T-helper 17 cell (primary cell): ENCODE measurements around the gene PVR. TPM values are rescaled to one million over a fixed set of nuclear protein-coding genes. Genes with fewer than 3 reads are reported as not detected.

Experiments
- ATAC-seq: fragments of 150-1000 bp; cut with Tn5 transposase; 2 replicates; pipeline ENCODE4 v1.10.0; 2021; ENCODE audit warnings: mild to moderate bottlenecking, moderate library complexity
- DNase-seq, 3 donors: peaks; one replicate each; pipeline versions ENCODE4 v3.0.0 to v3.0.0-alpha.2; 2020 to 2021
- H3K9me3 ChIP-seq: one replicate; pipeline ENCODE4 v1.7.0; 2013; ENCODE audit warnings: low read length, mild to moderate bottlenecking; ENCODE audit not compliant: control insufficient read depth, poor library complexity, severe bottlenecking
- H3K27ac Mint-ChIP-seq: one replicate; pipeline ENCODE4 v1.8.0; 2022; ENCODE audit warnings: mild to moderate bottlenecking, moderate library complexity, mixed read lengths
- H3K27me3 Mint-ChIP-seq: one replicate; pipeline ENCODE4 v1.8.0; 2022; ENCODE audit warnings: mixed read lengths
- H3K36me3 Mint-ChIP-seq: one replicate; pipeline ENCODE4 v1.8.0; 2022; ENCODE audit warnings: low read depth, mixed read lengths
- H3K4me1 Mint-ChIP-seq: one replicate; pipeline ENCODE4 v1.8.0; 2022; ENCODE audit warnings: mild to moderate bottlenecking, mixed read lengths
- H3K4me3 Mint-ChIP-seq: one replicate; pipeline ENCODE4 v1.8.0; 2022; ENCODE audit warnings: mild to moderate bottlenecking, moderate library complexity, mixed read lengths
- total RNA-seq, 4 donors: library from RNA in 2 of 4; stranded (reverse) in 2 of 4; gene quantifications; one replicate each; pipeline ENCODE4 v1.2.3 and lab custom pipeline; 2022 to 2026

The PVR gene
- total RNA-seq, 2 donors from 2014 or later = 0.70 to 0.94 TPM

- ATAC-seq = no peak
- H3K27me3 Mint-ChIP-seq = peaks cover 39% of the 10 kb centered on the region
- H3K36me3 Mint-ChIP-seq = no peaks in the 10 kb centered on the region
- H3K4me3 Mint-ChIP-seq = peak overlapping the region; percentile 73
- peaks cover 4% of the 10 kb centered on the region for H3K4me1 Mint-ChIP-seq
- no peaks in the 10 kb centered on the region for H3K9me3 ChIP-seq
- DNase-seq = no peak
- no peak overlapping the region for H3K27ac Mint-ChIP-seq
These were observed 799 bp downstream of the PVR start for GRCh38 chr19:44644402-44645016.

DNA sequence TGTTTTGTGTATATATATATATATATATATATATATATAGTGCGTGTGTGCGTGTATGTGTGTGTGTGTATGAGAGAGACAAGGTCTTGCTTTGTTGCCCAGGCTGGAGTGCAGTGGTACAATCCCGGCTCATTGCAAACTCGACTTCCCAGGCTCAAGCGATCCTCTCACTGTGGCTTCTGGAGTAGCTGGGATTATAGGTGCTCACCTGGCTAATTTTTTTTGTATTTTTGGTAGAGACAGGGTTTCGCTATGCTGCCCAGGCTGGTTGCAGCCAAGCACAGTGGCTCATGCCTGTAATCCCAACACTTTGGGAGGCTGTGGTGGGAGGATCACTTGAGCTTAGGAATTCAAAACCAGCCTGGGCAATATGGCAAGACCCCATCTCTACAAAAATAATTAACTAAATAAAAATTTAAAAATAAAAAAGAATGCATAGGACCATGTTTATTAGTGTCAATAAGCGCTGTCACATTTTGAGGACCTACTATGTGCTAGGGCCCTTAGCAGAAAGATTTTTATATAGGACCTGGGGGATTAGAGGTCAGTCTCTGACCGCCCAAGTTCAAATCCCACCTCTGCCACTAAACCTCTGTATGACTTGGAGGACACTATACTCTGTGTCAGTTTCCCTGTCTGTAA, 1.8 kb downstream of the PVR start:
- DNase-seq (no peak), ATAC-seq (no peak)
- peaks cover 4% of the 10 kb centered on the region for H3K4me1 Mint-ChIP-seq
- no peaks in the 10 kb centered on the region for H3K36me3 Mint-ChIP-seq
- no peaks in the 10 kb centered on the region for H3K9me3 ChIP-seq
- H3K27ac Mint-ChIP-seq = no peak overlapping the region
- no peak overlapping the region for H3K4me3 Mint-ChIP-seq
- H3K27me3 Mint-ChIP-seq = peaks cover 34% of the 10 kb centered on the region

DNA sequence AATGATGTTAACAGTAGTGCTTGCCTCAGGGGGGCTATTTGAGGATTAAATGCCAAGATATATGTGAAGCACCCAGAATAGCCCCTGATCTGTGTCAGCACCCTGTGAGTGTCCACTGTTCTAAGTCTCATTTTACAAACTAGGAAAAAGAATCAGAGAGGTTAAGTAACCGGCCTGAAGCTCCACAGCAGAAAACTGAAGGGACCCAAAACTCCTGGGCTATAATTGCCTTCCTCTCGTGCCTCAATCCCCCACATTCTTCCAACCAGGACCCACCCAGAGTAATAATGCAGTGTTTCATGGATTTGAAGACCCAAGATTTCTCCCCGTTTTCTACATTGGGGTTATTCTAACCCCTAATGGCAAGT, 2.3 kb downstream of the PVR start:
- no peak for DNase-seq
- H3K9me3 ChIP-seq = no peaks in the 10 kb centered on the region
- Mint-ChIP-seq H3K27me3 (peaks cover 29% of the 10 kb centered on the region), H3K4me3 (no peak overlapping the region), H3K36me3 (no peaks in the 10 kb centered on the region), H3K4me1 (peaks cover 6% of the 10 kb centered on the region), H3K27ac (no peak overlapping the region)
- ATAC-seq = no peak

DNA sequence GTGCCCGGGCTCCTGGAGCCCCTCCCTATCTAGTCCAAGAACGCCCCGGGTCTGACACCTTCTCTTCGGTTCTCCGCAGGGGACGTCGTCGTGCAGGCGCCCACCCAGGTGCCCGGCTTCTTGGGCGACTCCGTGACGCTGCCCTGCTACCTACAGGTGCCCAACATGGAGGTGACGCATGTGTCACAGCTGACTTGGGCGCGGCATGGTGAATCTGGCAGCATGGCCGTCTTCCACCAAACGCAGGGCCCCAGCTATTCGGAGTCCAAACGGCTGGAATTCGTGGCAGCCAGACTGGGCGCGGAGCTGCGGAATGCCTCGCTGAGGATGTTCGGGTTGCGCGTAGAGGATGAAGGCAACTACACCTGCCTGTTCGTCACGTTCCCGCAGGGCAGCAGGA, 3.4 kb downstream of the PVR start:
- Mint-ChIP-seq H3K27me3 (peaks cover 27% of the 10 kb centered on the region), H3K36me3 (peaks cover 2% of the 10 kb centered on the region), H3K27ac (no peak overlapping the region), H3K4me3 (no peak overlapping the region), H3K4me1 (peaks cover 7% of the 10 kb centered on the region)
- DNase-seq = no peak
- H3K9me3 ChIP-seq = no peaks in the 10 kb centered on the region
- no peak for ATAC-seq

GRCh38 chr19:44648631-44649251, 5.0 kb downstream of the PVR start:
- ATAC-seq (no peak), DNase-seq (no peak)
- H3K9me3 ChIP-seq = no peaks in the 10 kb centered on the region
- H3K4me1 Mint-ChIP-seq = peaks cover 7% of the 10 kb centered on the region
- H3K27ac Mint-ChIP-seq = no peak overlapping the region
- no peak overlapping the region for H3K4me3 Mint-ChIP-seq
- peaks cover 21% of the 10 kb centered on the region for H3K27me3 Mint-ChIP-seq
- H3K36me3 Mint-ChIP-seq = peaks cover 2% of the 10 kb centered on the region

DNA sequence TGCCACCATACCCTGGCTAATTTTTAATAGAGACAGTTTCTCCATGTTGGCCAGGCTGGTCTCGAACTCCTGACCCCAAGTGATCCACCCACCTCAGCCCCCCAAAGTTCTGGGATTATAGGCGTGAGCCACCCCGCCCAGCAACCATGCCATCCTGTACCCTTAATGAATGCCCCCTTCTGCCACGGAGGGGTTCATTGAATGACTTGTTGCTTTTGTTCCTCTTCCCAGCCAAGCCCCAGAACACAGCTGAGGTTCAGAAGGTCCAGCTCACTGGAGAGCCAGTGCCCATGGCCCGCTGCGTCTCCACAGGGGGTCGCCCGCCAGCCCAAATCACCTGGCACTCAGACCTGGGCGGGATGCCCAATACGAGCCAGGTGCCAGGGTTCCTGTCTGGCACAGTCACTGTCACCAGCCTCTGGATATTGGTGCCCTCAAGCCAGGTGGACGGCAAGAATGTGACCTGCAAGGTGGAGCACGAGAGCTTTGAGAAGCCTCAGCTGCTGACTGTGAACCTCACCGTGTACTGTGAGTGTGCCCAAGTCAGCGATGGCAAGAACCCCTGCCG, 6.0 kb downstream of the PVR start:
- H3K4me3 Mint-ChIP-seq = no peak overlapping the region
- DNase-seq (no peak), ATAC-seq (no peak)
- peaks cover 21% of the 10 kb centered on the region for H3K27me3 Mint-ChIP-seq
- H3K36me3 Mint-ChIP-seq = peaks cover 2% of the 10 kb centered on the region
- peaks cover 7% of the 10 kb centered on the region for H3K4me1 Mint-ChIP-seq
- H3K27ac Mint-ChIP-seq = no peak overlapping the region
- H3K9me3 ChIP-seq = no peaks in the 10 kb centered on the region

DNA sequence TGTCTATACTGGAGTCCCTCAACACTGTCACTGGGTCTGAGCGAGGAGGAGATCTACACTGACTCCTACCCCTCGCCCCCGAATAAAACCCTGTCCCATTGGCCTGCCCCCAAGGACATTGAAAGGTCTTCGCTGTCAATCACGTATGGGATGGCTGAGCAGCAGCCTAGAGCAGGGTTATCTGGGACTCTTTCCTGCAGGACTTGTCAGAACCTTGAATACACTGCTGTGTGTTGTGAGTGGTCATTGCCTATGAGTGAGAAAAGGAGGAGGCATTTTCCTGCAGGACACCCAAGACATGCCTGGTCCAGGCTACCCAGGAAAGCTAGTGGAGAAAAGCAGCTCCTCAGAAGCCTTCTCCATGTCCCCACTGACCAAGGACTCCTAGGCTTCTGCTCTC, 9.6 kb downstream of the PVR start:
- Mint-ChIP-seq H3K27me3 (peaks cover 11% of the 10 kb centered on the region), H3K27ac (no peak overlapping the region), H3K36me3 (peaks cover 2% of the 10 kb centered on the region), H3K4me1 (peaks cover 17% of the 10 kb centered on the region), H3K4me3 (no peak overlapping the region)
- DNase-seq = no peak
- no peak for ATAC-seq
- no peaks in the 10 kb centered on the region for H3K9me3 ChIP-seq

DNA sequence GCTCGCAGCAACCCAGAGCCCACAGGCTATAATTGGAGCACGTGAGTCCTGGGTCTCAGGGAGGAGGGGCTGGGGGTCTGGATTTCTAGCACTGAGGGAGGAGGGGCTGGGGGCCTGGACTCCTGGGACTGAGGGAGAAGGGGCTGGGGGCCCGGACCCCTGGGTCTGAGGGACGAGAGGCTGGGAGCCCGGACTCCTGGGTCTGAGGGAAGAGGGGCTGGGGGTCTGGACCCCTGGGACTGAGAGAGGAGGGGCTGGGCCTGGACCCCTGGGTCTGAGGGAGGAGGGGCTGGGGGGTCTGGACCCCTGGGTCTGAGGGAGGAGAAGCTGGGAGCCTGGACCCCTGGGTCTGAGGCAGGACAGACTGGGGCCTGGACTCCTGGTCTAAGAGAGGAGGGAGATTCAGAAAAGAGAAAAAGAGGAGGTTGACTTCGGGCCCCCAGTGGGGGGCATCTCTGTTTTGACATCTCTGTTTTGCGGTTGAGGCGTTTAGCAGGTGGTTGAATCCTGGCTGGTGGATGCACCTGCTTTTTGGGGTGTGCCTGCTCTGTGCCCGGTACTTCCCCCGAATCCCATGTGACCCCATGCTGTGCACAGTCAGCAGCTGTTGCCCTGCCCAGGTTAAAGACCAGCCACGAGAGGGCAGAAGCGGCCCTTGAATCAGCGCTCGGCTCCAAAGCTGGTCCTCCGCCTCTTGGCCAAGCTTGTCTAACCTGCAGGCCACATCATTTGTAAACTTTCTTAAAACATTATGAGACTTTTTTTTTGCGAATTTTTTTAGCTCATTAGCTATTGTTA, 10.5 kb downstream of the PVR start:
- no peaks in the 10 kb centered on the region for H3K9me3 ChIP-seq
- no peak overlapping the region for H3K4me3 Mint-ChIP-seq
- peaks cover 17% of the 10 kb centered on the region for H3K4me1 Mint-ChIP-seq
- peak; percentile 40 to 67 (median 51) for DNase-seq
- peaks cover 2% of the 10 kb centered on the region for H3K36me3 Mint-ChIP-seq
- ATAC-seq = peak; percentile 99
- H3K27ac Mint-ChIP-seq = peak overlapping the region; percentile 41
- H3K27me3 Mint-ChIP-seq = peaks cover 11% of the 10 kb centered on the region

DNA sequence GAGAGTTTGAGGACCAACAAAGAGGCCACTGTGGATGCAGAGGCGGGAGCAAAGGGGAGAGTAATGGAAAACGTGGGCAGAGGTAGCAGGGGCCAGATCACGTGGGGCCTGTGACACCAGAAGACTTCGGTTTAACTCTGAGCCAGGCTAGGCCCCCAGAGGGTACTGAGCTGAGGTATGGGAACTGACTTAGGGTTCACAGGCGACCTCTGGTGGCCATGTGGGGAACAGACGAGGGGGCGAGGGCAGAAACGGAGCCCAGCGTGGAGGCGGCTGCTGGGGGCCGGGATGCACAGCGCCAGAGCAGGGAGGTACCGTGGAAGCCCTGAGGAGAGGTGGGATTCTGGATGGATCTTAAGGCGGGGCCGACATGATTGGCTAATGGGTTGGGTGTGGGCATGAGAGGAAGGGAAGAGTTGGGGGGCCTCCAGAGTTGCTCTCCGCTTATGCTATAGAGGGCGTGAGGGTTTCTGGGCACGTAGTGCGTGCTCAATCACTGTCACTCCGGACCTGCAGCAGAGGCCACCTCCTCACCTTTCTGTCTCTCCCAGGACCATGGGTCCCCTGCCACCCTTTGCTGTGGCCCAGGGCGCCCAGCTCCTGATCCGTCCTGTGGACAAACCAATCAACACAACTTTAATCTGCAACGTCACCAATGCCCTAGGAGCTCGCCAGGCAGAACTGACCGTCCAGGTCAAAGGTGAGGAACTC, 13.7 kb downstream of the PVR start:
- H3K27me3 Mint-ChIP-seq = no peaks in the 10 kb centered on the region
- H3K36me3 Mint-ChIP-seq = no peaks in the 10 kb centered on the region
- DNase-seq = peak; percentile 35 to 65 (median 37)
- H3K4me1 Mint-ChIP-seq = peaks cover 14% of the 10 kb centered on the region
- peak; percentile 59 for ATAC-seq
- no peaks in the 10 kb centered on the region for H3K9me3 ChIP-seq
- peak overlapping the region; percentile 47 for H3K27ac Mint-ChIP-seq
- no peak overlapping the region for H3K4me3 Mint-ChIP-seq

GRCh38 chr19:44658069-44658733, 14.5 kb downstream of the PVR start:
- Mint-ChIP-seq H3K27ac (no peak overlapping the region), H3K4me1 (peaks cover 14% of the 10 kb centered on the region), H3K4me3 (no peak overlapping the region), H3K36me3 (no peaks in the 10 kb centered on the region), H3K27me3 (no peaks in the 10 kb centered on the region)
- H3K9me3 ChIP-seq = no peaks in the 10 kb centered on the region
- DNase-seq (no peak), ATAC-seq (no peak)

DNA sequence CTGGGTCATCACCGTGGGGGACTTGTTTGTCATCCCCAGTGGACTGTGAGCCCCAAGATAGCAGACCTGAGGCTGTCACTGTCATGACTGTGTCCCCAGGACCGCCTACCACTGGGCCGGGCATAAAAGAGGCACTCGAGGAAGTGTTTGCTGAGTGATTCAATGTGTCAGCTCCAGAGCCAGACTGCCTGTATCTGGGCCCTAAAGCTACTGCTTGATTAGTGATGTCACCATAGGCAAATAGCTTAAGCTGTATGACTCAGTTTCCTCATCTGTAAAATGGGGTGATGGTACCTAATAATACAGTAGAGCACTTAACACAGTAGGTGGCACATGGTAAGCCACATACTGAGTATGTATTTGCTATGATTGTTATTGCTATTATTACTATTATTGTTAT, 16.4 kb downstream of the PVR start:
- no peak for ATAC-seq
- no peak for DNase-seq
- H3K27me3 Mint-ChIP-seq = no peaks in the 10 kb centered on the region
- H3K4me1 Mint-ChIP-seq = peaks cover 10% of the 10 kb centered on the region
- H3K27ac Mint-ChIP-seq = no peak overlapping the region
- no peaks in the 10 kb centered on the region for H3K9me3 ChIP-seq
- no peaks in the 10 kb centered on the region for H3K36me3 Mint-ChIP-seq
- H3K4me3 Mint-ChIP-seq = no peak overlapping the region

DNA sequence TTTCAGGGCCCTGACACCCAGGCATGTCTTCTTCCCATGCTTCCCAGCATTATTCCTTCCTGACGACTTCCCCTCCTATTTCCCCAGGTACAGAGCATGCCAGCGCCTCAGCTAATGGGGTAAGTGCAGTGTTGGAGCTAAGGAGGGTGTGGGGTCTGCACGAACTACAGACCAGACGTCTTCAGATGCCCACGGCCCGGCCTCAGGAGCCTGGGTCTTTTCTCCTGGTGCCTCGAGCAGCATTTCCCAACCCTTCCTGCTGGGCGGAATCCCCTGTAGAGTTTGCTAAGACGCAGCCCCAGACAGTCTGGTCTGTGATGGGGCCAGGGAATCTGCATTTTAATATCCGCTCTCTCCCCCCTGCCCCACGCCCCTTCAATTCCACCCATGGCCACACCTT, 17.5 kb downstream of the PVR start:
- DNase-seq = no peak
- H3K9me3 ChIP-seq = no peaks in the 10 kb centered on the region
- Mint-ChIP-seq H3K4me3 (no peak overlapping the region), H3K36me3 (no peaks in the 10 kb centered on the region), H3K4me1 (peaks cover 10% of the 10 kb centered on the region), H3K27ac (no peak overlapping the region), H3K27me3 (no peaks in the 10 kb centered on the region)
- no peak for ATAC-seq
